SHP77 (cell line): Measurements from ENCODE around the gene SUN5.
"Not testable (repeated sequence)": the region's sequence is repeated elsewhere in the genome, so short reads cannot be mapped to it uniquely, and the experiment has no call there.

Experiments used
- DNase-seq, 2 experiments: peaks; one replicate each; lab custom pipeline; 2025; lab: John Stamatoyannopoulos, UW

SUN5 gene

GRCh38 chr20:33004141-33004751, at the start of gene SUN5:
Gene SUN5, minus strand, starts transcription at chr20:33004433. Its CDS starts 93 bp downstream, at chr20:33004340.
- no peak for DNase-seq

DNA sequence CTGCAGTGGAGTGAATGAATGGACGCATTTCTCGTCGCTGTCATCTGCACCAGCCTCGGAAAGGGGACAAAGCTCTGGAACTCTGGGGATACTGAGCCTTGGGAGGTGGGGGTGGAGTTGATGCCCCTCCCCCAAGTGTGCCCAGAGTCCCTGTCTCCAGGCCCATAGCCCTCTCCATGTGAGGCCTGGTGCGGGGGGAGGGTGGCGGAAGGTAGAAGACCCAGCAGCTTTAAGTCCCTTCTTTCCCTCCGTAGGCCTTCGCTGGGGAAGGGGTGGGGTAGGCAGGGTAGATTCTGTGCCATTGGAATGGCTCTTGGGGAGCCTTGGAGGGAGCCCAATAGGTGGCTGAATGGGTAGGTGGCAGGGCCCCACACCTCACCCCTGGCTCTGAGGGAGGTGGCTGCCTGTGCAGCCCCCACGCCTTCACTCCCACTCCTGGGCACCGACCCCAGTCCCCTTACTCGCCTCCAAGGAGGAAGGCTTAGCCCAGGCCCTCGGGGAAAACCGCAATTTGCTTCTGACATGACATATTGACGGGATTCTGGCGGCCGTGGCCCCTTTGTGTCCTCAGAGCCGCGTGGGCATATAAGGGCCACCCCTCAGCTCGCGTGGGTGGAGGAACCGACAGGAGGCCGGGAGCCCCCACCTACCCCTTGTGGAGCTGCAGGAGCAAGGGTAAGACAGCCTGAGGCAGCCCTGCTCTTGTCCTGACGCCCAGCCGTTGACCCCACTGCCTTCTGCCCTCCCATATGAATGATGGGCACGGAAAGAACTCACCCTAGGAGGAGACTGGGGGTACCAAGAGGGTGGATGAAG, 49.3 kb upstream of the SUN5 start, which contains the start of gene BPIFB3:
BPIFB3 (plus strand) TSS at position 613 of the 816 bp plus-strand sequence. CDS start 1,533 bp downstream, outside the sequence.
- DNase-seq: no peak

DNA sequence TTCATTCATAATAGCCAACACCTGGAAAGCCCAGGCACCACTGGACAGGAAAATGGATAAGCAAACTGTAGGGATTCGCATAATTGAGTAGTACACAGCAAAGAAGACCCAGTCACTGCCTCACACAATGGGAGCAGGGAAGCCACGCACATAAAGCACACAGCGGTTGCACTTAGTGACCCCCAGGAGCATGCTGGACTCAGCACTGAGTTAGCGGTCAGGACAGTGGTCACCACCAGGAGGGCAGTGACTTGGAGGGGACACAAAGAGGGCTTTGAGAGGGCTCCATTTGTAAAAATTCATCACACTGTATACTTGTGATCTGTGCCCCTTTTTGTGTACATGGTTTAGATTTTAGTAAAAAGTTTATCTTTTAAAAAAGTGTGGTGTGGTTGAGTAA, 47.1 kb upstream of the SUN5 start:
- no peak for DNase-seq

DNA sequence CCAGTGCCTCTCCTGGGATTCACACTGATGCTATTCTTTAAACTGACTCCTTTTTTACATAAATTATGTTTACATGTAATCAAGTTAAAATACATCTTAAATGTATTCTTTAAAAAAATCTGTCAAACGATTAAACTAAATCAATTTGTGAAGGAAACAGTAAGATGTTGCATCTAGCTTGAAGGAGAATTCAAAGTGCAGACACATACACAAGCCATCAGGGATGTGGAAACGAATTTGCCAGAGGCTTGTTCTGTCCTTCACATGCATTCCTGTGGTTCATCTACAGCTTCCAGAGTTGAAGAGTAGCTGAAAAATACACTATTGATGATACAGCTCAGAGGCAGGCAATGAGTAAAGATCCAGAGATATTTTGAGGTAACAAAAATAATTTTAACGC, 42.2 kb upstream of the SUN5 start:
- DNase-seq: no peak

DNA sequence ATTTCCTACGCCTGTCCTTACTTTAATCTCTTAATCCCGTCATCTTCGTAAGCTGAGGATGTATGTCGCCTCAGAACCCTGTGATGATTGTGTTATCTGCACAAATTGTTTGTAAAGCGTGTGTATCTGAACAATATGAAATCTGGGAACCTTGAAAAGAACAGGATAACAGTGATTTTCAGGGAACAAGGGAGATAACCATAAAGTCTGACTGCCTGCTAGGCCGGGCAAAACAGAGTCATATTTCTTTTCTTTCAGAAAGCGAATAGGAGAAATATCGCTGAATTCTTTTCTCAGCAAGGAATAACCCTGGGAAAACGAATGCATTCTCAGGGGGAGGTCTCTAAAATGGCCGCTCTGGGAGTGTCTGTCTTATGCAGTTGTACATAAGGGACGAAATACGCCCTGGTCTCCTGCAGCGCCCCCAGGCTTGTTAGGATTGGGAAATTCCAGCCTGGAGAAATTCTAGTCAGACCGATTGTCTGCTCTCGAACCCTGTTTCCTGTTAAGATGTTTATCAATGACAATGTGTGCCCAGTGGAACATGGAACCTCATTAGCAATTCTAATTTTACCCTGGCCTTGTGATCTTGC, 41.0 kb upstream of the SUN5 start:
- DNase-seq: not testable (repeated sequence)

DNA sequence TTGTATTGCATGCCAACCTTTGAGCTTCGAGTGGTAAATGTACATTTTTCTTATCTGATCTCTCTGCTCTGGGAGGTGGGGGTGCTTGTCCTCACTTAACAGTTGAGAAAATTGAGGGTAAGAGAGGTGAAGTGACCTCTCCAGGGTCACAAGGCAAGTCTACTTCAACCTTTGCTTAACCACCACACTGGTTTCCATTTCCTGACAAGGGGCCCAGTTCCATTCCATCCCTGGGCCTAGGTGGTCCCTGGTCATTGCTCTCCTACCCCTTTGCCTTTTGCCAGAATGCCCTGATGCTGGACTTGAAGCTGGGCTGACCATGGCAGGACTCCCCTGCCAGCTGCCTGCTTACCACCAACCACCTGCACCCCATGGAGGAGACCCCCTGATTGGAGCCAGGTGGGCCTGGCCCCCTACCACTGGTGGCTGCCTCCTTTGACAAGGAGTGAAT, 39.5 kb upstream of the SUN5 start:
- DNase-seq: no peak

DNA sequence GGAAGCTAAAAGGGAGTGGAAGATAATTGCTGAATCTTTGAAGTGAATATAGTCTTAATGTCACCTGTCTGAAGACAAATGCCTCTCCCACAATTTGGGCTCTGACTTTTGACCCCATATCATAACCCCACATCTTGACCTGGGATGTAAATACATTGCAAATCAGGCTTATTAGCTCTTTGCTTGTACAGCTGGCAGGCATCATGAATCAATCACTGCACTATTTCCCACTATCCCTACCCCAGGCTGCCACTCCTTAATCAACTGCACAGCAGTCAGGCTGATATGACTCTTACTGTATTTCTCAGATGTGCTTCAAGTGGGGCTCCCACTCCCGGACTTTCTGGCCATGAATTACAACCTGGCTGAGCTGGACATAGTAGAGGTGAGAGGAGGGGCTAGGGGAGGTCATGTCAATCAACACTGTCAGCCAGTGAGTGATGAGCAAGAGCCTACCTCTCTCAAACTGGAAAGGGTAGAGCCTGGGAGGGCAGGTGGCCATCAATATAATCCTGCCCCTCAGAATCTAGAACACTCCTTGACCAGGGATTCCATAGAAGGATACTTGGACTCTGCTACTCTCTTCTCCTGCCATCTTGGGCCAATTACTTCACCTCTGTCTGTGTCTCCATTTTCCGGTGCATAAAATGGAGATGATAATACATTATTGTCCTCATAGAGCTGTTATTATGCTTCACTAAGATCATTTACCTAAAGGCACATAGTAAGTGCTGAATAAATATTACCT, 38.9 kb upstream of the SUN5 start:
- no peak for DNase-seq

DNA sequence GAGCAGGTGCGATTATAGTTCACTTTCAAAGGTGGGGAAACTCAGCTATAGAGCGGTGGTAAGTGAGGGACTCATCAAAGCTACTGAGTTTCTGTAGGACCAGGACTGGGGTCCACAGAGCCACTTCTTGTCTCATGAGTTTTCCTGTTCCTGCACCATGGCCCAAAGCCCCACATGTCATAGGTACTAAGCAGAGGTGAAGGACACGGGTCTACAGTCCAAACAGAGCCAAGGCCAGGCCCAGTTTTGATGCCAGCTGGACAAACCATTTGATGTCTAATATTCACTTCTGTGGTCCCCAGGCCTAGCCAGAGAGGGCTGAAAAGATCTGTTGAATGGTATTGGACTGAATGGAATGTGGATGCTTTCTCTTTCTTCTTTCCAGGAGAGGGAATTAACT, 38.2 kb upstream of the SUN5 start:
- no peak for DNase-seq

DNA sequence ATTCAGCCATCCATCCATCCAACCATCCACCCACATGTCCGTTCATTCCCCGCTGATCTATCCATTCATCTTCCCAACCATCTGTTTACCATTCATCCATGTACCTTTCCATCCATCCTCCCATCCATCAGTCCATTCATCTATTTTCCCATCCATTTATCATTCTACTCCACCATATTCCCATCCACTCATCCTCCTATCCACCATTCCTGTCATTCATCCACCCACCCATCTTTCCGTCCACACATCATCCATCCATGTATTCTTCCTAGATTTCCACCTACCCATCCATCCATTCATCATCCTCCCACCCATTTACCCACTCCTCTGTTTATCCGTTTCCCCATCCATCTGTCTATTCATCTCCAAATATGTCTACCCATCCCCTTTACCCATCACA, 34.0 kb upstream of the SUN5 start:
- DNase-seq: no peak

GRCh38 chr20:33037456-33037855, 33.2 kb upstream of the SUN5 start:
- no peak for DNase-seq

DNA sequence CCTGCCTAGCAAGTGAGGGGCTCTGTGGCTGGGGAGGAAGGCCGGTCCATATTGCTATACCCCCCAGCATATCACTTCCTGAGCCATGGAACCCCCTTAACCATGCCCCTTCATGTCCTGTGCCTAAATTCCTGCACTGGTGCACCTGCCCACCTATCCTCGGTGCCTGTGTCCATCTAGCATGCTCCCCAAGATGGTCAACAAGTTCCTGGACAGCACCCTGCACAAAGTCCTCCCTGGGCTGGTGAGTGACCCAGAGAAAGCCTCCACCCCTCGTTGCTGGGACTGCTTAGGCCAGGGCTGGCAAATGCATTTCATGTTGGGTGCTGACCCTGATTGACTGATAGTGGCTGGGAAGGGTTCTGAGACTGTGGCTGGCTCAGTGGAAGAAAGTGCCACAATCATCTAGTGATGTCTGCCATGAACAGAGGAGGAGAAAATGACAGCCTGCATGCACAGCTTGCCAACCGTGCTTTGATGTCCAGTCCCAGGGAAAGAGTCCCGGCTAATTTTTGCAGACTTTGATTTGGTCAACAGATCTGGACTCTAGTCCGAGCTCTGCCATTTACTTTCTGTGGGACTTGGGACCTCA, 30.8 kb upstream of the SUN5 start:
- no peak for DNase-seq

GRCh38 chr20:33034115-33034514, 29.9 kb upstream of the SUN5 start:
- no peak for DNase-seq

GRCh38 chr20:33033381-33033780, 29.1 kb upstream of the SUN5 start:
- no peak for DNase-seq

DNA sequence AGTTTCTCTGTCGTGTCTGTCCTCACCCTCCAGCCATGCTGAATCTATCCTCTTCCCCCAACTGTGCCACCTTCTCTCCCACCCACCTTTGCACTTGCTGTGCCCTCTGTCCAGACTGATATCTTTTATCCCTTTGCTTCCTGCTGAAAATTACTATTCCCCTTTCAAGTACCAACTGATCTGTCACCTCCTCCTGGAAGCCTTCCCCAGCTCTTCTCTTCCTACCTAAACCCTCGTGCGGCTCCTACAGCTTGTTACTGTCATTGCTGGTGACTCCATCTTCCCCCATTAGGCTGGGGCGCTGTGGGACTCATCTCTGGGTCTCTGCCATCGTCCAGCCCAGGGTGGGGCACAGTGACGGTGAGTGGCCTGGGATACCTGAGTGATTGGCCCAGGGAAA, 28.3 kb upstream of the SUN5 start:
- no peak for DNase-seq

DNA sequence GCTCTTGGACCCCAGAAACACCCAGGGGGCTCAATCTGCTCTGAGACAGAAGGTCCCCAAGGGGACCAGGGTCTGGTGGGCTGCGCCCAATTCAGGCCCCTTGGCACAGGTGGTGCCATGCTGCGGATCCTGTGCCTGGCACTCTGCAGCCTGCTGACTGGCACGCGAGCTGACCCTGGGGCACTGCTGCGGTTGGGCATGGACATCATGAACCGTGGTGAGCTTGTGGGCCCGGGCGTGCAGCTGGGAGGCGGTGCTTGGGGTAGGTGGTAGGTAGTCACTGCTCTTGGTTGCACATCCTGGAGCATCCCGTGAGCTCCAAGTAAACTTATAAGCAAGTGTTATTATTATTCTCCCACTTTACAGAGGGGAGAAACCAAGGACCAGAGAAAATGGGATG, 27.3 kb upstream of the SUN5 start, which contains the start of gene BPIFB6:
BPIFB6 (plus strand) TSS at position 118 of the 400 bp plus-strand sequence; CDS start at position 118, 0 bp downstream.
- no peak for DNase-seq

DNA sequence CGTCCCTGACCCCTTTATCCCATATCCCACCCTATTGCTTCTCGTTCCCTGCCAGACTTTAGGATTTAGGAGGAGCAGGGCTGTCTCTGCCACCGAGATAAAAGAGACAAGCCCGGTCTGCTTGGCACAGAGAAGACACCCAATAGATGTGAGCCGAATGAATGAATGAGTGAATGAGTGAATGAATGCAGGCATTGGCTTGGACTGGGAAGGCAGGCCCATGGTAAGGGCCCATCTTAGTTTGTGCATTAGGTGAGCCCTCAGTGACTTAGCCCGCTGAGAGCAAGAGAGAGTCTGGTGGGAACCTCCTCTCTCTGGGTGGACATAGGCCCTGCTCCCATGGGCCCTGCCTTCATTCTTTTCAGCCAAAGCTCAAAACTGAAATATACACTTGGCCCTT, 26.3 kb upstream of the SUN5 start:
- no peak for DNase-seq

DNA sequence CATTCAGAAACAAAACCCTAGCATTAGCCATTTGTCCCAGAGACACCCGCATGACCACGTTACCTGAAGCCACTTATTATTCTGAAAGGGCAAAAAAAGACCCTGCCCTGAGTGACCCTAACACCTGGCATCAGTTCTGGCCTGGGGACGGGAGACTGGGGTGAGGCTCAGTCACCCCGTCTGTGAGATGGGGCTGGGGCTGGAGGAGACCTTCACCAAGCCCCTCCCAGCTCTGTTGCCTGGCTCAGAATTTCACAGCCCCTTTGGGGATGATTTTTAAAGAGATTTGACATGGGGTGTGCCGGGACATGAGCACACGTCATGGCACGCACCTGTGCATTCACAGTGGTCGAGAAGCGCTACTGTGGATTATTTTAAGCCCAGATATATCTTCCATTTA, 25.8 kb upstream of the SUN5 start:
- DNase-seq: no peak

- DNase-seq: no peak
Measured at GRCh38 chr20:33028875-33029274, 24.6 kb upstream of the SUN5 start.

DNA sequence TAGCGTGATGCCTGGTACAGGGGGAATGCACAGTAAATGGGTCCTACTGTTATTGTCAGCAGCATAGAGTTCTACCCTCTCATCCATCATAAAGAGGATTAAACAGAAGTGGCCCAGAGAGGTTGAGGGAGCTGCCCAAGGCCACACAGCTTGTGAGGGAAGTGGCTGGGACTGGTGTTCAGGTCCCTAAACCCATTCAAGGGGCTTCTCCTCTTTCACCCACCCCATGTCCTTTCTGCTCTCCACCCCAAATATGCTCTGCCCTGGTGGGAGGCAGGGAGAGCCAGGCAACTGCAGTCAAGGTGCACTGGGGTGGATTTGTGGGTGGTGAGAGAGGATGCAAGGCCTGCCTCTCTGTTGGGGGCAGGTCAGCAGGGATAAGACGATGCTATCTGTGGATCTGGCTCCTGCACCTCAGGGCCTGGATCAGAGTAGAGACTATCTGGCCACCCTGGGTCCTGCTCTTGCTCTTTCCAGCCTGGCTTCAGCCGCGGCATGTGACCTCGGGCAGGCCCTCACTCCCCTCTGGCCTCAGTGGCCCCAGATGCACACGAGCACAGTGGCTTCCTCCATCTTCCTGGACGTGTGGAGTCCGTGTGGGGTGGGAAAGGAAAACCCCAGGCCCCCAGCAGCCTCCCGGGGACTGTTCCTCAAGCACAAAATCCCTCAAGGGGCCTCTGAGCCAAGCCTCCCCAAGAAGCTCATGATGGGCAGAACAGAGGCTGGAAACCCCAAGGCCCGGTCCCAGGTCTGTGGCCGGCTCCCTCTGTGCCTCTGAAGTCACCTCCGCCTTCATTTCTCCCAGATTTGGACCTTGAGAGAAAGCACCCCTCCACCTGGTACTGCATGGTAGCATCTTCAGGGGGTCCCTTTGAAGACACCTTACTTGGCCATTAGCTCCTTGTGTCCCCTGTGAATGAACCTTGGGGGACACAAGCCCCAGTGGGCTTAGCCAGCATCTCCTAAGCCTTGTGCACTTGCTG, 23.8 kb upstream of the SUN5 start:
- DNase-seq: no peak
